HUES48 (cell line): Measurements from ENCODE around the gene ATP2B1.

Experiments used
- H3K27ac ChIP-seq: one replicate; pipeline ENCODE4 v1.7.0; 2013; ENCODE audit warnings: low read depth, low read length, inconsistent platforms
- H3K27me3 ChIP-seq: 2 replicates; pipeline ENCODE4 v1.6.1; 2013; ENCODE audit warnings: mild to moderate bottlenecking, low read length; ENCODE audit not compliant: control insufficient read depth, insufficient read depth
- H3K36me3 ChIP-seq: 2 replicates; pipeline ENCODE4 v1.6.1; 2013; ENCODE audit warnings: low read length; ENCODE audit not compliant: control insufficient read depth, insufficient read depth
- H3K4me1 ChIP-seq: 2 replicates; pipeline ENCODE4 v1.6.1; 2013; ENCODE audit warnings: mild to moderate bottlenecking, low read length; ENCODE audit not compliant: control insufficient read depth, insufficient read depth
- H3K4me3 ChIP-seq: 2 replicates; pipeline ENCODE4 v1.5.1; 2013; ENCODE audit warnings: mild to moderate bottlenecking, low read depth, low read length
- H3K9ac ChIP-seq: 2 replicates; pipeline ENCODE4 v1.6.1; 2013; ENCODE audit warnings: mild to moderate bottlenecking, low read depth, low read length, moderate library complexity
- H3K9me3 ChIP-seq: 2 replicates; pipeline ENCODE4 v1.6.1; 2013; ENCODE audit warnings: low read length; ENCODE audit not compliant: control insufficient read depth, insufficient read depth

The ATP2B1 gene

DNA sequence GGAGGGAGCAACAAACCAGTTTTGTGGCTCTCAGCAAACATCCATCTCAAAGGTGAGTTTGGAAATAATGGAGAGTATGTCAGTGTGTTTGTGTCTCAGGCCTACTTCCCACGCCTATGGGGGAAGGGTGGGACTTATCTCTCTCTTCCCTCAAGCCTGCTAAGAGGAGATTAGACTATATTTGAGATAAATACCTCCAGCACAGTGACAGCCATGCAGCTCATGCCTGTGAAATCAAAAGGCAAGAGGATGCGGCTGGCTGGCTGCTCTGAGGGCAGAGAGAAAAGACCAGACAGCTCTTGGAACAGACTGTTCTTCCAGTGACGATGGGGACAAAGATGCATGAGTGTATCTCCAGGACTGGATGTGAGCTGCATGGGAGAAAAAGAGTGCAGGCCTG, 168.1 kb downstream of the ATP2B1 start:
- H3K9me3 ChIP-seq, result no peaks in the 10 kb centered on the region
- no peak overlapping the region for H3K4me3 ChIP-seq
- no peak overlapping the region for H3K27ac ChIP-seq
- no peaks in the 10 kb centered on the region for H3K27me3 ChIP-seq
- H3K4me1 ChIP-seq, result no peaks in the 10 kb centered on the region
- no peaks in the 10 kb centered on the region for H3K36me3 ChIP-seq
- no peak overlapping the region for H3K9ac ChIP-seq

DNA sequence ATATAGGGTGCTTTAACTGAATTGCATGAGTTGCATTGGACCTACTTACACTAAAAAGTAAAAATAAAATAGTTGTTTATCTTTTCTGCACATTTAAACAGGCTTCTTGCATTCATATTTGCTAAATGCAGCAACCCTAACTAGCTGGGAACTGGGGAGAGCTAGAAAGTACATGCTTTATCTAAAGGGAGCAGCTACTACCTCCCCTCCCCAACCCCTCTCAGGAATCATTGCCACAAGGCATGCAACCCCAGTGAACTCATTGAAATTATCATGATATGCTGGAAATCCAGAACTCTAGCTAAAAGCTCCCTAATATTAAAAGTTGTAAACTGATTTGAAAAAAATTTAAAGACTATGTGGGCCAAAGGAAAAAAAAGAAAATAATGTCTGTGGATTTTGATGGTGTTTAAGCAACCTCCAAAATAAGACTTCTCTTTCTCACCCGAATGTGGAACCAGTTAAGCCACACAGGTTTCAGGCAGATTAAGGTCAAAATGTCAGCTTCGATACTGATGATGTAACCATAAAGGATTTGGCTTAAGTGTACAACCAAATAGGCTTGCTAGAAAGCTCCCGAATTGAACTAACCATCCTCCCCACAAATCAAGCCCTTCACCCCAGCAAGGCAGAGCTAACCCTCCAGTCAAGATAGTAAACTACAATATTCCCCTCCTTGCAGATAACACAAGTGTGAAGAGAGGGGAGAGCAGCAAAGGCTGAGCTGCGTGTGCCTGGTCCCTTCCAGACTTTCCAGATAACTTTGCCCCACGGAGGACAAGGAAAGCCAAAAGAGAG, 169.0 kb downstream of the ATP2B1 start:
- no peak overlapping the region for H3K27ac ChIP-seq
- H3K9ac ChIP-seq, result no peak overlapping the region
- no peaks in the 10 kb centered on the region for H3K36me3 ChIP-seq
- H3K9me3 ChIP-seq, result no peaks in the 10 kb centered on the region
- no peak overlapping the region for H3K4me3 ChIP-seq
- H3K4me1 ChIP-seq, result no peaks in the 10 kb centered on the region
- H3K27me3 ChIP-seq, result no peaks in the 10 kb centered on the region

GRCh38 chr12:89538897-89539296, 169.7 kb downstream of the ATP2B1 start:
- no peak overlapping the region for H3K27ac ChIP-seq
- no peak overlapping the region for H3K9ac ChIP-seq
- no peaks in the 10 kb centered on the region for H3K27me3 ChIP-seq
- H3K4me3 ChIP-seq, result no peak overlapping the region
- H3K9me3 ChIP-seq, result no peaks in the 10 kb centered on the region
- H3K4me1 ChIP-seq, result no peaks in the 10 kb centered on the region
- no peaks in the 10 kb centered on the region for H3K36me3 ChIP-seq
